ENCODE results near the gene LCNL1.

The LCNL1 gene

DNA sequence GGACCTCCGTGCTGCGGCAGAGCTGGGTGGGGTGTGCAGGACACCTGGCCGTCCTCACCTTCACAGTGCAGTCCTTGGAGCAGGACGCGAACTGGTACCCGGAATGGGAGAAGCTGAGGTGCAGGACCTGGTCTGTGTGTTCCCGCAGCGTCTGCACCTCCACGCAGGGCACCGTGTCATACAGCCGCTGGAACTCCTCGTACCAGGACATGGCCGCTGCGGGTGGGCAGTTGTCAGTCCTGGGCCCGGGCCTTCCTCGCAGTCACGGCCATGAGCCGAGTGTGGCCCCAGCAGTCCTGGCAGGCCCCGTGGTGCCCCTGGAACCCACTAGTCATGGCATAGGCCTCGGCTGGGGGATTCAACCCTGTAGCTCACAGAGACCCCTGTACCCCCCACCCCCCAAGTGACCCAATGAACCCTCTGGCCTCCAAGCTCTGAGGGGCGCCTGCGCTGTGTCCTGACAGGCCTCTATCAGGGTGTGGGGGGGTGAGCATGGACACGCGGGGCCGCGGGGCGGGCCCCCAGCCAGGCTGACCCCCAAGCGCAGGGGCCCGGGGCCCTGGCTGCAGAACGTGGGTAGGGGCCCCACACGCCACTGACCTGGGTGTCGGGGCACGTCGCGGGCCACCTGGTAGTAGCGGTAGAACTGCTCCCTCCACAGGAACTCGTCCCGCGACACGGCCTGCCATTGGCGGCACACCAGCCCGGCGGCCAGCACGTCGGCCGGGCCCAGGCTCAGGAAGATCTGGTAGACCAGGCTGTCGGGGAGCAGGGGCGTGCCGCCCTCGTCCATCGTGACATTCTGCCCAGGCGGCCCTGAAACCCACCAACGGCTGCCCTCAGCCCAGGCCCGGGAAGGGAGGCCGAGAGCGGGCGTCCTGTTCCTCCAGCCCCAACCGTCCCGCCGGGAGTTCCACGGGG lies 39.2 kb upstream of the LCNL1 start:
- H3K27ac ChIP-seq = peak overlapping the region; percentile 91
- TF ChIP-seq, protein P1, sequence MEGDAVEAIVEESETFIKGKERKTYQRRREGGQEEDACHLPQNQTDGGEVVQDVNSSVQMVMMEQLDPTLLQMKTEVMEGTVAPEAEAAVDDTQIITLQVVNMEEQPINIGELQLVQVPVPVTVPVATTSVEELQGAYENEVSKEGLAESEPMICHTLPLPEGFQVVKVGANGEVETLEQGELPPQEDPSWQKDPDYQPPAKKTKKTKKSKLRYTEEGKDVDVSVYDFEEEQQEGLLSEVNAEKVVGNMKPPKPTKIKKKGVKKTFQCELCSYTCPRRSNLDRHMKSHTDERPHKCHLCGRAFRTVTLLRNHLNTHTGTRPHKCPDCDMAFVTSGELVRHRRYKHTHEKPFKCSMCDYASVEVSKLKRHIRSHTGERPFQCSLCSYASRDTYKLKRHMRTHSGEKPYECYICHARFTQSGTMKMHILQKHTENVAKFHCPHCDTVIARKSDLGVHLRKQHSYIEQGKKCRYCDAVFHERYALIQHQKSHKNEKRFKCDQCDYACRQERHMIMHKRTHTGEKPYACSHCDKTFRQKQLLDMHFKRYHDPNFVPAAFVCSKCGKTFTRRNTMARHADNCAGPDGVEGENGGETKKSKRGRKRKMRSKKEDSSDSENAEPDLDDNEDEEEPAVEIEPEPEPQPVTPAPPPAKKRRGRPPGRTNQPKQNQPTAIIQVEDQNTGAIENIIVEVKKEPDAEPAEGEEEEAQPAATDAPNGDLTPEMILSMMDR (IDR thresholded peaks at IDR 0.05) = no peak
- no peak for TF ChIP-seq ZFX (IDR thresholded peaks at IDR 0.05; ENCODE audit: borderline replicate concordance)

DNA sequence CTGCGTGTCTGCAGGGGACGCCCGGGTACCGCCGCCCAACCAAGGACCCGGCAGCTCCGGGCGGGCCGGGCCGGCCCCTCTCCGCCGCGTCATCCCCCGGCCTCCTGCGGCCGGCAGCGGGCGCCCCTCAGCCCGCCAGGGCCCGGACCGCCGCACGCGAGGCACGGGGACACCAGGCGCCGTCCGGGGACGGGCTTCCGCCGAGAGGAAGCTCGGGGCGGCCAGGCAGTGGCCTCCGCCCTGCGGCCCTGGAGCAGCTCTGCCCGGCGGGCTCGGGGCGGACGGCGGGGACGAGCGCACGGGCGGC lies 38.6 kb upstream of the LCNL1 start:
- H3K27ac ChIP-seq = peak overlapping the region; percentile 91
- TF ChIP-seq, protein P1 (IDR thresholded peaks at IDR 0.05) = no peak
- TF ChIP-seq ZFX (IDR thresholded peaks at IDR 0.05; ENCODE audit: borderline replicate concordance) = no peak

DNA sequence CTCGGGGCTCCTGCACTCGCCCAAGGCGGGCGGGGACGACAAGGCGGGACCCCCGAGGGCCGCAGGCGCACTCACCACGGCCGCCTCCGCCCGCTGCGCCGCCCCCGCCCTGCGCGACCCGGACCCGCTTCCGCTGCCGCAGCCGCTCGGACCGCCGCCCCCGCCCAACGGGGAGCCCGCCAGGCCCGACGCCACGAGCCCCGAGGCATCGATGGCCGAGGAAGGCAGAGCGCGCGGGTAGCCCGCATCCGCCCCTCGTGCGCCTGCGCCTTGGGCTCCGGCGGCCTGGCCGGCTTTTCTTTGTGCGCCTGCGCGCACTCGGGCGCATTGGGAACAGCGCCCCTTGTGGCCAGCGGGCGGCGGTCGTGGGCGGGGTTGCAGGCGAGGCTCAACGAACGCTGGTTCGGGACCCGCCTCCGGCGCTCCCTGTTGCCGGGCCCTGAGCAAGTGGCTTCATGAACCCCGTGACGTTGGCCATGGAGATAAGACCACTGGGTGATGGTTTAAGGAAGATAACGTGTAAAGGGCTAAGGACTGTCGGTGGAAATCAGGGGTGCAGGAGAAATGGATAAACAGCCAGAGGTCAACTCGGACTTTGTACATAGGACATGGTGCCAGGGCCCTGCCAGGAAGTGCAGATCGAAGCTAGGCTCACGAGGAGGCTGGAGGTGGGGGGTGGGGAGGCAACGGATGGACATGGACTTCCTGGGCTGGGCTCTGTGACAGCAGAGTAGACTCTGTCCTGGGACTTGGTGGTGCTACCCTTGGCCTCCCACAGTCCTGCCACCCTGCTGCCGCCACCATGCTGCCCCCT lies 38.1 kb upstream of the LCNL1 start, which contains the start of the genes C8G and FBXW5:
C8G (plus strand) TSS at position 725 of the 814 bp plus-strand sequence; CDS start at position 803, 78 bp downstream.
FBXW5 (minus strand) TSS at position 220 of the 814 bp plus-strand sequence. CDS start 655 bp downstream, outside the sequence.
- TF ChIP-seq ZFX (IDR thresholded peaks at IDR 0.05; ENCODE audit: borderline replicate concordance) = no peak
- TF ChIP-seq, protein P1 (IDR thresholded peaks at IDR 0.05) = peak; percentile 99
- peak within 1 kb of the TSS; percentile 91 for H3K27ac ChIP-seq

DNA sequence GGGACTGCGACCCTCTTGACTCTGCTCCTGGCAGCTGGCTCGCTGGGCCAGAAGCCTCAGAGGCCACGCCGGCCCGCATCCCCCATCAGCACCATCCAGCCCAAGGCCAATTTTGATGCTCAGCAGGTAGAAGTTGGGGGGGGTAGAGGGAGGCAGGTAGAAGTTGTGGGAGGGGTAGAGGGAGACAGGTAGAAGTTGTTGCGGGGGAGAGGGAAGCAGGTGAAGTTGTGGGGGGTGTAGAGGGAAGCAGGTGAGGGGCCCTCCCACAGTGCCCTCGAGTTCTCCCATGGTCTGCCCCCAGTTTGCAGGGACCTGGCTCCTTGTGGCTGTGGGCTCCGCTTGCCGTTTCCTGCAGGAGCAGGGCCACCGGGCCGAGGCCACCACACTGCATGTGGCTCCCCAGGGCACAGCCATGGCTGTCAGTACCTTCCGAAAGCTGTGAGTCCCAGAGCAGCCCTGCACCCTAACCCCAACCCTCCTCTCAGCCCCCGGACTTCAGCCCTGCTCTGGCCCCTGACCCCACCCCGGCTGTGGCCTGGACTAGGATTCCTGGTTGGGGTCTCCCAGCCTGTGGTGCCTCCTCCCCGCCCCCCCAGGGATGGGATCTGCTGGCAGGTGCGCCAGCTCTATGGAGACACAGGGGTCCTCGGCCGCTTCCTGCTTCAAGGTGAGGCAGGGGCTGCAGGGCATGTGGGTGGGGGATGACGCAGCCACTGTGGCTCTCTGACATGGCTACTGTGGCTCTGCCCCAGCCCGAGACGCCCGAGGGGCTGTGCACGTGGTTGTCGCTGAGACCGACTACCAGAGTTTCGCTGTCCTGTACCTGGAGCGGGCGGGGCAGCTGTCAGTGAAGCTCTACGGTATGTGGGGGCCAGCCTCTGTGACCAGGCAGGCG lies 37.2 kb upstream of the LCNL1 start:
- H3K27ac ChIP-seq = peak overlapping the region; percentile 91
- no peak for TF ChIP-seq ZFX (IDR thresholded peaks at IDR 0.05; ENCODE audit: borderline replicate concordance)
- TF ChIP-seq, protein P1 (IDR thresholded peaks at IDR 0.05) = no peak

DNA sequence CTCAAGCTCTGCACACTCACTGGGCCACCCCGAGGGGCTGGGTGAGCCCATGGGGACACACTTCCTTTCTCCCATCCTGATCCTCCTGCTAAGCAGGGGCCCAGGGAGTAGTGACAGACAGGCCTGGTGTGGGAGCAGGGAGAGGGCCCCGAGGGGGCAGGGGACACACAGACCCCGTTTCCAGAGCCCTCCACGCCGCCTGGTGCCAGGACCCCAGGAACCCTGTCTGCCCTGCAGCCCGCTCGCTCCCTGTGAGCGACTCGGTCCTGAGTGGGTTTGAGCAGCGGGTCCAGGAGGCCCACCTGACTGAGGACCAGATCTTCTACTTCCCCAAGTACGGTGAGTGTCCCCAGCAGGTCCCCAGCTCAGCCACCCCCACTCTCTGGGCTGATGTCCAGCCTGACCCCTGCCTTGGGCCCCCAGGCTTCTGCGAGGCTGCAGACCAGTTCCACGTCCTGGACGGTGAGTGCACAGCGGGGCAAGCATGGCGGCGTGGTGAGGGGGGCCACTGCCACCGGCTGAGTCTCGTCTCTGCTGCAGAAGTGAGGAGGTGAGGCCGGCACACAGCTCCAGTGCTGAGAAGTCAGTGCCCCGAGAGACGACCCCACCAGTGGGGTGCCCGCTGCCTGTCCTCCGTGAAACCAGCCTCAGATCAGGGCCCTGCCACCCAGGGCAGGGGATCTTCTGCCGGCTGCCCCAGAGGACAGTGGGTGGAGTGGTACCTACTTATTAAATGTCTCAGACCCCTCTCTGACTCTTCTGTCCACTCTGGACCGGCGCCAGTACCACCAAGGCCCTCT lies 36.4 kb upstream of the LCNL1 start:
- TF ChIP-seq ZFX (IDR thresholded peaks at IDR 0.05; ENCODE audit: borderline replicate concordance) = no peak
- TF ChIP-seq, protein P1 (IDR thresholded peaks at IDR 0.05) = no peak
- H3K27ac ChIP-seq = peak overlapping the region; percentile 97
